HepG2 (cell line): ENCODE data around the gene ITGB2. TPM values are rescaled to one million over a fixed set of nuclear protein-coding genes. Genes with fewer than 3 reads are reported as not detected.

Experiments used
- ASH2L ChIP-seq: fragments of 300-600, 200-600 bp; sonication (generic); IDR thresholded peaks from 2 replicates; pipeline ENCODE4 v1.7.0; 2017; ENCODE audit warnings: low read depth, mild to moderate bottlenecking, moderate library complexity, mixed read lengths, low read length; ENCODE audit not compliant: insufficient read length
- FOXA1 ChIP-seq, 2 experiments: fragments of 450-650 bp in 1 of 2; sonication (generic) in 1 of 2; formaldehyde crosslinking in 1 of 2; IDR thresholded peaks; 2 replicates each; pipeline versions ENCODE4 v1.4.0 to v1.6.1; 2016 to 2020; ENCODE audit warnings: missing genetic modification reagents in 1 of 2
- GATAD2A ChIP-seq: IDR thresholded peaks from 2 replicates; pipeline ENCODE4 v1.6.1; 2016
- KDM4B ChIP-seq: sonication (generic); formaldehyde crosslinking; IDR thresholded peaks from 2 replicates; pipeline ENCODE4 v1.4.0; 2020; ENCODE audit warnings: missing genetic modification reagents
- MYC ChIP-seq: sonication (generic); formaldehyde crosslinking; IDR thresholded peaks from 2 replicates; pipeline ENCODE4 v1.9.0; 2021; ENCODE audit warnings: missing genetic modification reagents, borderline replicate concordance
- SIN3A ChIP-seq: IDR thresholded peaks from 2 replicates; pipeline ENCODE4 v1.6.1; 2011; ENCODE audit warnings: low read depth, mild to moderate bottlenecking, control low read depth, low read length, borderline replicate concordance
- SOX13 ChIP-seq, 3 experiments: fragments of 450-650 bp in 1 of 3; sonication (generic) in 1 of 3; formaldehyde crosslinking in 1 of 3; IDR thresholded peaks in 2 of 3; conservative IDR thresholded peaks in 1 of 3; 2 replicates each; pipeline versions ENCODE4 v1.5.0 to v1.6.1; 2016 to 2020; ENCODE audit warnings: antibody characterized with exemption in 1 of 3, mild to moderate bottlenecking in 1 of 3, missing compliant biosample characterization in 1 of 3, missing genetic modification reagents in 1 of 3, moderate library complexity in 1 of 3
- TEAD3 ChIP-seq: optimal IDR thresholded peaks from 2 replicates; pipeline ENCODE3; 2016; ENCODE audit warnings: borderline replicate concordance
- ZNF431 ChIP-seq: sonication (generic); formaldehyde crosslinking; IDR thresholded peaks from 2 replicates; pipeline ENCODE4 v1.9.0; 2022; ENCODE audit warnings: missing genetic modification reagents, low read depth, mild to moderate bottlenecking, borderline replicate concordance
- ZNF589 ChIP-seq: sonication (generic); formaldehyde crosslinking; conservative IDR thresholded peaks from 2 replicates; pipeline ENCODE4 v1.8.0; 2022; ENCODE audit warnings: mild to moderate bottlenecking, moderate library complexity, missing genetic modification reagents
- ZNF850 ChIP-seq: sonication (generic); formaldehyde crosslinking; conservative IDR thresholded peaks from 2 replicates; pipeline ENCODE4 v1.9.0; 2021; ENCODE audit warnings: mild to moderate bottlenecking, missing genetic modification reagents
- ZSCAN22 ChIP-seq: sonication (generic); formaldehyde crosslinking; IDR thresholded peaks from 2 replicates; pipeline ENCODE4 v1.4.0; 2020; ENCODE audit warnings: mild to moderate bottlenecking, missing genetic modification reagents
- polyA plus RNA-seq, 8 experiments: library from polyadenylated mRNA; depleted of rRNA in 3 of 8; stranded (reverse) in 7 of 8; unstranded in 1 of 8; fragments of >200 nt; fragmentation: Illumina TruSeq in 4 of 8; extraction: Trizol in 4 of 8; gene quantifications; 2 replicates each; pipeline versions ENCODE4 v1.2.1 to v1.2.3, GENCODE V29; 2011 to 2016; ENCODE audit warnings: low read depth in 4 of 8, missing spikeins in 1 of 8, mixed read lengths in 1 of 8; ENCODE audit not compliant: insufficient read depth in 1 of 8
- total RNA-seq, 5 experiments: library from RNA; depleted of rRNA; stranded (reverse); fragments of >200 nt; fragmentation: Illumina TruSeq; extraction: Trizol; gene quantifications; 2 replicates each; pipeline ENCODE4 v1.2.3, GENCODE V29; 2016; ENCODE audit warnings: low read depth in 1 of 5
- TF ChIP-seq, protein P1 (sequence below): sonication (generic); formaldehyde crosslinking; conservative IDR thresholded peaks from 2 replicates; pipeline ENCODE4 v1.4.0; 2020; ENCODE audit warnings: missing genetic modification reagents
- TF ChIP-seq, protein P2 (sequence below): sonication (generic); formaldehyde crosslinking; IDR thresholded peaks from 2 replicates; pipeline ENCODE4 v1.5.1; 2020; ENCODE audit warnings: missing genetic modification reagents, mild to moderate bottlenecking, borderline replicate concordance
- TF ChIP-seq, protein P3 (sequence below): sonication (generic); formaldehyde crosslinking; IDR thresholded peaks from 2 replicates; pipeline ENCODE4 v1.4.0; 2020; ENCODE audit warnings: missing genetic modification reagents
- TF ChIP-seq, protein P4 (sequence below): sonication (generic); formaldehyde crosslinking; IDR thresholded peaks from 2 replicates; pipeline ENCODE4 v1.8.0; 2022; ENCODE audit warnings: low read depth, missing genetic modification reagents
- TF ChIP-seq, protein P5 (sequence below): sonication (generic); formaldehyde crosslinking; IDR thresholded peaks from 2 replicates; pipeline ENCODE4 v1.5.0; 2020; ENCODE audit warnings: missing genetic modification reagents

The ITGB2 gene
- total and polyA plus RNA-seq, 2 of the 13 experiments (the other 11 are each of a cell fraction or from before 2014, with no cell fraction given): 4.2 to 18.0 TPM

DNA sequence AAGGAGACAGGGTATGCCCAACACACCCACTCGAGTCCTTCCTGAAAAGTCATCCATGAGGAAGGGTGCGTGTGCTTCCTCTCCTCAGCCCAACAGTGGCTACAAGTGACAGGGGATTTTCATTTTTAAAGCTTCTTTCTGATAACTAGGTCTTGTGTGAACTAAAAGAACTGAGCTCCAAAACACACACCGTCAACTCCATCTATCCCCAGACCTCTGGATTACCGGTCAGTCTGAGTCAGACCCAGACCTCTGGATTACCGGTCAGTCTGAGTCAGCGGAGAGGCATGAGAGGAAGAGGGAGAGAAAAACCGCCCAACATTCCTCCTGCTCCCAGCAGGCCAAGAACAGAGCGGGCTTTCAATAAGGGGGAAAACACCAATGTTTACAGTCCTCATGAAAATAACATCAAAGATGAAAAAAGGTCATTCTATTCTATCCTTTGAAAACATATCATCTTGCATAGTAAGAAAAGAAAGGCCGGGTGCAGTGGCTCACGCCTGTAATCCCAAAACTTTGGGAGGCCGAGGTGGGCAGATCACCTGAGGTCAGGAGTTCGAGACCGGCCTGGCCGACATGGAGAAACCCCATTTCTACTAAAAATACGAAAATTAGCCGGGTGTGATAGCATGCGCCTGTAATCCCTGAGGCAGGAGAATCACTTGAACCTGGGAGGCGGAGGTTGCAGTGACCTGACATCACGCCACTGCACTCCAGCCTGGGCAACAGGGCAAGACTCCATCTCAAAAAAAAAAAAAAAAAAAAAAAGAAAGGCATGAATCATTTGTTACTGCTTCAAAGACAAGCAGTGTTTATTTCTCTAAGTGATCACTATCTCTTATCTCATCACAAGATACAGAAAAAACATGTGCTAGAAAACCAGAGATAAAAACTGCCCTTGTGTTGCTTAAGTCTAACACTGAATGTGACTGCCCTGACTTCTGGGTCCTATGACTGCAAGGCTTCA is 50.6 kb downstream of the ITGB2 start (continued):
- TF ChIP-seq FOXA1 (IDR thresholded peaks at IDR 0.05) (no peak), FOXA1 (CRISPR knock-in tag; IDR thresholded peaks at IDR 0.05) (peak; percentile 57), MYC (CRISPR knock-in tag) (no peak), TEAD3 (CRISPR knock-in tag) (peak; percentile 96), ZNF431 (CRISPR knock-in tag) (no peak), SIN3A (peak; percentile 69; the same call in 1 of the 2 replicates), ASH2L (peak; percentile 74), KDM4B (CRISPR knock-in tag) (no peak), ZSCAN22 (0 out of 2 replicates have a peak, but pooled peaks have one; percentile 22), ZNF850 (no peak), GATAD2A (peak; percentile 72), ZNF589 (CRISPR knock-in tag) (no peak), SOX13 (IDR thresholded peaks at IDR 0.05) (no peak), SOX13 (CRISPR knock-in tag; conservative IDR thresholded peaks at IDR 0.05 in 1 of 2, IDR thresholded peaks at IDR 0.05 in 1 of 2) (peak in 1 of 2 experiments; percentile 75; a peak in 2 of 4 replicates)
- TF ChIP-seq, protein P1, sequence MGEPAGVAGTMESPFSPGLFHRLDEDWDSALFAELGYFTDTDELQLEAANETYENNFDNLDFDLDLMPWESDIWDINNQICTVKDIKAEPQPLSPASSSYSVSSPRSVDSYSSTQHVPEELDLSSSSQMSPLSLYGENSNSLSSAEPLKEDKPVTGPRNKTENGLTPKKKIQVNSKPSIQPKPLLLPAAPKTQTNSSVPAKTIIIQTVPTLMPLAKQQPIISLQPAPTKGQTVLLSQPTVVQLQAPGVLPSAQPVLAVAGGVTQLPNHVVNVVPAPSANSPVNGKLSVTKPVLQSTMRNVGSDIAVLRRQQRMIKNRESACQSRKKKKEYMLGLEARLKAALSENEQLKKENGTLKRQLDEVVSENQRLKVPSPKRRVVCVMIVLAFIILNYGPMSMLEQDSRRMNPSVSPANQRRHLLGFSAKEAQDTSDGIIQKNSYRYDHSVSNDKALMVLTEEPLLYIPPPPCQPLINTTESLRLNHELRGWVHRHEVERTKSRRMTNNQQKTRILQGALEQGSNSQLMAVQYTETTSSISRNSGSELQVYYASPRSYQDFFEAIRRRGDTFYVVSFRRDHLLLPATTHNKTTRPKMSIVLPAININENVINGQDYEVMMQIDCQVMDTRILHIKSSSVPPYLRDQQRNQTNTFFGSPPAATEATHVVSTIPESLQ (CRISPR knock-in tag): no peak
- TF ChIP-seq, protein P2, sequence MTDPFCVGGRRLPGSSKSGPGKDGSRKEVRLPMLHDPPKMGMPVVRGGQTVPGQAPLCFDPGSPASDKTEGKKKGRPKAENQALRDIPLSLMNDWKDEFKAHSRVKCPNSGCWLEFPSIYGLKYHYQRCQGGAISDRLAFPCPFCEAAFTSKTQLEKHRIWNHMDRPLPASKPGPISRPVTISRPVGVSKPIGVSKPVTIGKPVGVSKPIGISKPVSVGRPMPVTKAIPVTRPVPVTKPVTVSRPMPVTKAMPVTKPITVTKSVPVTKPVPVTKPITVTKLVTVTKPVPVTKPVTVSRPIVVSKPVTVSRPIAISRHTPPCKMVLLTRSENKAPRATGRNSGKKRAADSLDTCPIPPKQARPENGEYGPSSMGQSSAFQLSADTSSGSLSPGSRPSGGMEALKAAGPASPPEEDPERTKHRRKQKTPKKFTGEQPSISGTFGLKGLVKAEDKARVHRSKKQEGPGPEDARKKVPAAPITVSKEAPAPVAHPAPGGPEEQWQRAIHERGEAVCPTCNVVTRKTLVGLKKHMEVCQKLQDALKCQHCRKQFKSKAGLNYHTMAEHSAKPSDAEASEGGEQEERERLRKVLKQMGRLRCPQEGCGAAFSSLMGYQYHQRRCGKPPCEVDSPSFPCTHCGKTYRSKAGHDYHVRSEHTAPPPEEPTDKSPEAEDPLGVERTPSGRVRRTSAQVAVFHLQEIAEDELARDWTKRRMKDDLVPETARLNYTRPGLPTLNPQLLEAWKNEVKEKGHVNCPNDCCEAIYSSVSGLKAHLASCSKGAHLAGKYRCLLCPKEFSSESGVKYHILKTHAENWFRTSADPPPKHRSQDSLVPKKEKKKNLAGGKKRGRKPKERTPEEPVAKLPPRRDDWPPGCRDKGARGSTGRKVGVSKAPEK (CRISPR knock-in tag): no peak
- TF ChIP-seq, protein P3, sequence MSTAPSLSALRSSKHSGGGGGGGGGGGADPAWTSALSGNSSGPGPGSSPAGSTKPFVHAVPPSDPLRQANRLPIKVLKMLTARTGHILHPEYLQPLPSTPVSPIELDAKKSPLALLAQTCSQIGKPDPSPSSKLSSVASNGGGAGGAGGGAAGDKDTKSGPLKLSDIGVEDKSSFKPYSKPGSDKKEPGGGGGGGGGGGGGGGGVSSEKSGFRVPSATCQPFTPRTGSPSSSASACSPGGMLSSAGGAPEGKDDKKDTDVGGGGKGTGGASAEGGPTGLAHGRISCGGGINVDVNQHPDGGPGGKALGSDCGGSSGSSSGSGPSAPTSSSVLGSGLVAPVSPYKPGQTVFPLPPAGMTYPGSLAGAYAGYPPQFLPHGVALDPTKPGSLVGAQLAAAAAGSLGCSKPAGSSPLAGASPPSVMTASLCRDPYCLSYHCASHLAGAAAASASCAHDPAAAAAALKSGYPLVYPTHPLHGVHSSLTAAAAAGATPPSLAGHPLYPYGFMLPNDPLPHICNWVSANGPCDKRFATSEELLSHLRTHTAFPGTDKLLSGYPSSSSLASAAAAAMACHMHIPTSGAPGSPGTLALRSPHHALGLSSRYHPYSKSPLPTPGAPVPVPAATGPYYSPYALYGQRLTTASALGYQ (CRISPR knock-in tag): no peak
- TF ChIP-seq, protein P4, sequence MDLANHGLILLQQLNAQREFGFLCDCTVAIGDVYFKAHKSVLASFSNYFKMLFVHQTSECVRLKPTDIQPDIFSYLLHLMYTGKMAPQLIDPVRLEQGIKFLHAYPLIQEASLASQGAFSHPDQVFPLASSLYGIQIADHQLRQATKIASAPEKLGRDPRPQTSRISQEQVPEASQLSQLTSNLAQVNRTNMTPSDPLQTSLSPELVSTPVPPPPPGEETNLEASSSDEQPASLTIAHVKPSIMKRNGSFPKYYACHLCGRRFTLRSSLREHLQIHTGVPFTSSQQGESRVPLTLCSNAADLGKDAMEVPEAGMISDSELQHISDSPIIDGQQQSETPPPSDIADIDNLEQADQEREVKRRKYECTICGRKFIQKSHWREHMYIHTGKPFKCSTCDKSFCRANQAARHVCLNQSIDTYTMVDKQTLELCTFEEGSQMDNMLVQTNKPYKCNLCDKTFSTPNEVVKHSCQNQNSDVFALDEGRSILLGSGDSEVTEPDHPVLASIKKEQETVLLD (CRISPR knock-in tag): no peak
- TF ChIP-seq, protein P5, sequence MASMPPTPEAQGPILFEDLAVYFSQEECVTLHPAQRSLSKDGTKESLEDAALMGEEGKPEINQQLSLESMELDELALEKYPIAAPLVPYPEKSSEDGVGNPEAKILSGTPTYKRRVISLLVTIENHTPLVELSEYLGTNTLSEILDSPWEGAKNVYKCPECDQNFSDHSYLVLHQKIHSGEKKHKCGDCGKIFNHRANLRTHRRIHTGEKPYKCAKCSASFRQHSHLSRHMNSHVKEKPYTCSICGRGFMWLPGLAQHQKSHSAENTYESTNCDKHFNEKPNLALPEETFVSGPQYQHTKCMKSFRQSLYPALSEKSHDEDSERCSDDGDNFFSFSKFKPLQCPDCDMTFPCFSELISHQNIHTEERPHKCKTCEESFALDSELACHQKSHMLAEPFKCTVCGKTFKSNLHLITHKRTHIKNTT (CRISPR knock-in tag): no peak
